Measurements from ENCODE around the gene DNAH17. TPM values are rescaled to one million over a fixed set of nuclear protein-coding genes. Genes with fewer than 3 reads are reported as not detected.

Gene DNAH17
- total RNA-seq, 1 experiment from 2014 or later: 0.11 TPM

DNA sequence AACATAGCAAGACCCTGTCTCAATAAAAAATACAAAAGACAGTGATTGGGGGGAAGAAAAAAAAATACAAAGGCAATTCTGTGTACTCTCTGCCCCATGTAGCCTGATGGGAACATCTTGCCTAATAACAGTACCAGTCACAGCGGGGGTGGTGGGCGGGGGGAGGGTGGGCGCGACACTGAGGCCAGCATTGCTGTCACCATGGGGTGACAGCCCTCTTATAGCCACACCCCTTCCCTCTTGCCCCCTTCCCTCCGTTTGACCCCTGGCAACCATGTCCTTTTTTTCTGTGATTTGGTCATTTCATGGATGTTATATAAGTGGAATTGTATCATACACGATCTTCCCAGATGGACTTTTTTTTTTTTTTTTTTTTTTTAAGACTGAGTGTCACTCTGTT is 80.9 kb downstream of the DNAH17 start:
- BruUV-seq (replicated peaks): no TSS peak
- no peaks in the 10 kb centered on the region for H3K27me3 ChIP-seq (replicated peaks; ENCODE audit: insufficient read depth, low read depth, low read length, poor library complexity)
- no peaks in the 10 kb centered on the region for H3K36me3 ChIP-seq (ENCODE audit: insufficient read depth, low read length, poor library complexity, severe bottlenecking)
- no peak for DNase-seq (ENCODE audit: low spot score)
- TF ChIP-seq, protein P1, sequence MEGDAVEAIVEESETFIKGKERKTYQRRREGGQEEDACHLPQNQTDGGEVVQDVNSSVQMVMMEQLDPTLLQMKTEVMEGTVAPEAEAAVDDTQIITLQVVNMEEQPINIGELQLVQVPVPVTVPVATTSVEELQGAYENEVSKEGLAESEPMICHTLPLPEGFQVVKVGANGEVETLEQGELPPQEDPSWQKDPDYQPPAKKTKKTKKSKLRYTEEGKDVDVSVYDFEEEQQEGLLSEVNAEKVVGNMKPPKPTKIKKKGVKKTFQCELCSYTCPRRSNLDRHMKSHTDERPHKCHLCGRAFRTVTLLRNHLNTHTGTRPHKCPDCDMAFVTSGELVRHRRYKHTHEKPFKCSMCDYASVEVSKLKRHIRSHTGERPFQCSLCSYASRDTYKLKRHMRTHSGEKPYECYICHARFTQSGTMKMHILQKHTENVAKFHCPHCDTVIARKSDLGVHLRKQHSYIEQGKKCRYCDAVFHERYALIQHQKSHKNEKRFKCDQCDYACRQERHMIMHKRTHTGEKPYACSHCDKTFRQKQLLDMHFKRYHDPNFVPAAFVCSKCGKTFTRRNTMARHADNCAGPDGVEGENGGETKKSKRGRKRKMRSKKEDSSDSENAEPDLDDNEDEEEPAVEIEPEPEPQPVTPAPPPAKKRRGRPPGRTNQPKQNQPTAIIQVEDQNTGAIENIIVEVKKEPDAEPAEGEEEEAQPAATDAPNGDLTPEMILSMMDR (conservative IDR thresholded peaks at IDR 0.05; ENCODE audit: low read depth, low read length): no peak
- TF ChIP-seq EZH2 (IDR thresholded peaks at IDR 0.05; ENCODE audit: borderline replicate concordance, low read depth, low read length, poor library complexity, severe bottlenecking): no peak
- no peaks in the 10 kb centered on the region for H3K4me1 ChIP-seq (ENCODE audit: insufficient read depth, low read length, poor library complexity, severe bottlenecking)
- intact Hi-C loops (cut with micrococcal nuclease; ENCODE audit: unreplicated experiment): loop anchor here (5.0 kb wide), 1 partner anchor 301 kb away; no protein-coding TSS in a partner anchor
- ChIA-PET POLR2A (ENCODE audit: low non-redundant PET) (no interaction called here), CTCF (interaction anchor here (1.4 kb wide), 1 partner anchor 212 kb away, joined by 38 read pairs; no protein-coding TSS in a partner anchor)
- no peak overlapping the region for H3K4me3 ChIP-seq (ENCODE audit: low read depth, low read length, poor library complexity, severe bottlenecking)
- H3K27ac ChIP-seq (ENCODE audit: low read depth, low read length, poor library complexity, severe bottlenecking): no peak overlapping the region
- no peaks in the 10 kb centered on the region for H3K9me3 ChIP-seq (ENCODE audit: low read depth, low read length, poor library complexity, severe bottlenecking)

DNA sequence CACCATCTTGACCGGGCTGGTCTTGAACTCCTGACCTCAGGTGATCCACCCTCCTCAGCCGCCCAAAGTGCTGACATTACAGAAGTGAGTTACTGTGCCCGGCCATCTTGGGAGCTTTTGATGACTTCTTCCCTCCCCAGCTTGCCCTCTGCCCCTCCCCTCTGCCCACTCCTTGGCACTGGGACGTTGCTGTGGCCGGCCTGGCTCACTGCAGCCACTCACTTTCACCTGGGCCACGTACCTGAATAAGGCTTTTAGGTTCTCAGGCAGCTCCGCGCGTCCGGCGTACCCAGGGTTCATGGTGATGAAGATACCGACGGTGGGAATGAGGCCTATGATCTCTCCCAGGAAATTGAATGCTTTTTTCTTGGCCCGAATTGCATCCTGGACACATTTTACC is 81.6 kb downstream of the DNAH17 start:
- no peaks in the 10 kb centered on the region for H3K4me1 ChIP-seq (ENCODE audit: insufficient read depth, low read length, poor library complexity, severe bottlenecking)
- no peaks in the 10 kb centered on the region for H3K9me3 ChIP-seq (ENCODE audit: low read depth, low read length, poor library complexity, severe bottlenecking)
- H3K4me3 ChIP-seq (ENCODE audit: low read depth, low read length, poor library complexity, severe bottlenecking): no peak overlapping the region
- ChIA-PET CTCF (no interaction called here), POLR2A (ENCODE audit: low non-redundant PET) (no interaction called here)
- no TSS peak for BruUV-seq (replicated peaks)
- no peaks in the 10 kb centered on the region for H3K36me3 ChIP-seq (ENCODE audit: insufficient read depth, low read length, poor library complexity, severe bottlenecking)
- TF ChIP-seq, protein P1 (conservative IDR thresholded peaks at IDR 0.05; ENCODE audit: low read depth, low read length): no peak
- no peak for TF ChIP-seq EZH2 (IDR thresholded peaks at IDR 0.05; ENCODE audit: borderline replicate concordance, low read depth, low read length, poor library complexity, severe bottlenecking)
- no peaks in the 10 kb centered on the region for H3K27me3 ChIP-seq (replicated peaks; ENCODE audit: insufficient read depth, low read depth, low read length, poor library complexity)
- no peak for DNase-seq (ENCODE audit: low spot score)
- H3K27ac ChIP-seq (ENCODE audit: low read depth, low read length, poor library complexity, severe bottlenecking): no peak overlapping the region
- intact Hi-C loops (cut with micrococcal nuclease; ENCODE audit: unreplicated experiment): loop anchor here (5.0 kb wide), 1 partner anchor 302 kb away; no protein-coding TSS in a partner anchor

DNA sequence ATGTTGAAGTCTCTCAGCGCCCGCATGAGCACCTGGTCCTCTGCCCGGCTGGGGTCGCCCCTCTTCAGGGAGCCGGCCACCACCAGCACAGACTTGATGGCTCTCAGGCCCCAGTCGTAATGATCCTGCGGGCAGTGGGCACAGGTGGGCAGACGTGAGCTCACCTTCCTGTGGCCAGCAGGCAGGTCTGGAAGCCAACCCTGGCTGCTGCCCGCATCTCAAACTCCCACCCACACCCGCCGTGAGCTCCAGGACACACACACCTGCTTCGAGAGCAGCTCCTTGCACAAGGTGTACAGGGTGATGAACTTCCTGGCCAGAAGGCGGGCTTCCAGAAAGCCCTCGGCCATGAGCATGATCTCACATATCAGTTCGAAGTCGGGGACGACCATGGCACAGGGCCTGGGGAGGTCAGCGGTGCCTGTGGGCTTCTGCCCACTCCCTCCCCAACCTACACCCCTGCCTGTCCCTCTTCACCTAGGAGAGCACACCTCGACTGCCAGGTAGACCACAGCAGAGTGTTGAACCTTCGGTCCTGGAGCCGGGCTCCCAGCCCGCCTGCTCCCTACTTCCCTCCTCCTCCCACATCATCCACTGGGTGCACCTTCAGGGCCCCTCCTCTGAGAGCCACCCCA is 82.4 kb downstream of the DNAH17 start:
- no peak for DNase-seq (ENCODE audit: low spot score)
- no peak for TF ChIP-seq EZH2 (IDR thresholded peaks at IDR 0.05; ENCODE audit: borderline replicate concordance, low read depth, low read length, poor library complexity, severe bottlenecking)
- TF ChIP-seq, protein P1 (conservative IDR thresholded peaks at IDR 0.05; ENCODE audit: low read depth, low read length): no peak
- Histone ChIP-seq H3K4me1 (ENCODE audit: insufficient read depth, low read length, poor library complexity, severe bottlenecking) (no peaks in the 10 kb centered on the region), H3K9me3 (ENCODE audit: low read depth, low read length, poor library complexity, severe bottlenecking) (no peaks in the 10 kb centered on the region), H3K4me3 (ENCODE audit: low read depth, low read length, poor library complexity, severe bottlenecking) (no peak overlapping the region), H3K27ac (ENCODE audit: low read depth, low read length, poor library complexity, severe bottlenecking) (no peak overlapping the region), H3K36me3 (ENCODE audit: insufficient read depth, low read length, poor library complexity, severe bottlenecking) (no peaks in the 10 kb centered on the region), H3K27me3 (replicated peaks; ENCODE audit: insufficient read depth, low read depth, low read length, poor library complexity) (no peaks in the 10 kb centered on the region)
- no TSS peak for BruUV-seq (replicated peaks)
- POLR2A ChIA-PET (ENCODE audit: low non-redundant PET): no interaction called here
- intact Hi-C loops (cut with micrococcal nuclease; ENCODE audit: unreplicated experiment): loop anchor here (5.0 kb wide), 1 partner anchor 302 kb away; no protein-coding TSS in a partner anchor
- CTCF ChIA-PET: no interaction called here
